Hepatocyte (in vitro differentiated cells): ENCODE data around the gene ZMIZ1. TPM values are rescaled to one million over a fixed set of nuclear protein-coding genes. Genes with fewer than 3 reads are reported as not detected.

ENCODE experiments used
- DNase-seq: peaks from one replicate; pipeline ENCODE4 v3.0.0-alpha.2; 2016; ENCODE audit warnings: low spot score
- H2AFZ ChIP-seq: fragments of 200-600 bp; sonication (generic); 2 replicates; pipeline ENCODE4 v1.6.0; 2016; ENCODE audit warnings: antibody characterized with exemption, mild to moderate bottlenecking
- H3K27ac ChIP-seq: fragments of 200-600 bp; sonication (generic); 2 replicates; pipeline ENCODE4 v1.5.1; 2016; ENCODE audit warnings: mild to moderate bottlenecking
- H3K27me3 ChIP-seq: fragments of 200-600 bp; sonication (generic); 2 replicates; pipeline ENCODE4 v1.6.1; 2016
- H3K36me3 ChIP-seq: fragments of 200-600 bp; sonication (generic); replicated peaks from 2 replicates; pipeline ENCODE4 v1.5.1; 2016; ENCODE audit warnings: low read depth; ENCODE audit not compliant: insufficient read depth
- H3K4me1 ChIP-seq: fragments of 200-600 bp; sonication (generic); 2 replicates; pipeline ENCODE4 v1.5.1; 2016; ENCODE audit warnings: mild to moderate bottlenecking, moderate library complexity; ENCODE audit not compliant: insufficient read depth
- H3K4me2 ChIP-seq: fragments of 200-600 bp; sonication (generic); 2 replicates; pipeline ENCODE4 v1.6.0; 2016
- H3K4me3 ChIP-seq: fragments of 200-600 bp; sonication (generic); 2 replicates; pipeline ENCODE4 v1.5.1; 2016; ENCODE audit warnings: mild to moderate bottlenecking
- H3K79me2 ChIP-seq: fragments of 200-600 bp; sonication (generic); 2 replicates; pipeline ENCODE4 v1.6.0; 2017; ENCODE audit warnings: mild to moderate bottlenecking
- H3K9me2 ChIP-seq: fragments of 200-600 bp; sonication (generic); replicated peaks from 2 replicates; pipeline ENCODE4 v1.6.0; 2017; ENCODE audit warnings: mild to moderate bottlenecking; ENCODE audit not compliant: insufficient read depth
- H3K9me3 ChIP-seq: fragments of 200-600 bp; sonication (generic); 2 replicates; pipeline ENCODE4 v1.5.1; 2016; ENCODE audit warnings: low read depth, mild to moderate bottlenecking
- H4K20me1 ChIP-seq: fragments of 200-600 bp; sonication (generic); 2 replicates; pipeline ENCODE4 v1.6.0; 2016; ENCODE audit warnings: mild to moderate bottlenecking; ENCODE audit not compliant: insufficient read depth, poor library complexity, severe bottlenecking
- CTCF ChIP-seq: fragments of 200-600 bp; sonication (generic); IDR thresholded peaks from 2 replicates; pipeline ENCODE4 v1.5.1; 2016; ENCODE audit warnings: antibody characterized with exemption, mild to moderate bottlenecking; ENCODE audit not compliant: poor library complexity
- EZH2 ChIP-seq: fragments of 200-600 bp; sonication (generic); IDR thresholded peaks from 2 replicates; pipeline ENCODE4 v1.6.1; 2016; ENCODE audit warnings: antibody characterized with exemption, mild to moderate bottlenecking, borderline replicate concordance
- EZH2phosphoT487 ChIP-seq: fragments of 200-600 bp; sonication (generic); IDR thresholded peaks from one replicate; pipeline ENCODE4 v1.6.1; 2018; ENCODE audit warnings: antibody characterized with exemption, mild to moderate bottlenecking, low read depth, moderate library complexity; ENCODE audit not compliant: unreplicated experiment, severe bottlenecking
- WGBS: methylation state at CpG from one replicate; pipeline ENCODE4 v1.1.6; 2016; ENCODE audit warnings: low lambda C conversion rate; ENCODE audit errors: missing lambda C conversion rate; 5-methylcytosine and 5-hydroxymethylcytosine counted together
- polyA plus RNA-seq: library from polyadenylated mRNA; unstranded; fragments of >200 nt; fragmentation: Nextera tagmentation; extraction: Ambion mirVana; gene quantifications from 2 replicates; pipeline ENCODE4 v1.2.1, GENCODE V29; 2016
- total RNA-seq: library from RNA; depleted of rRNA; stranded (reverse); fragments of >200 nt; gene quantifications from 2 replicates; pipeline ENCODE4 v1.2.3, GENCODE V29; 2014

ZMIZ1 gene
- total and polyA plus RNA-seq, 2 experiments from 2014 or later: 30.9 to 32.4 TPM

- peaks cover 59% of the 10 kb centered on the region for H3K4me1 ChIP-seq
- no peak overlapping the region for H2AFZ ChIP-seq
- peaks cover 65% of the 10 kb centered on the region for H4K20me1 ChIP-seq
- no peak overlapping the region for H3K4me3 ChIP-seq
- DNase-seq: no peak
- H3K79me2 ChIP-seq: peaks cover 95% of the 10 kb centered on the region
- TF ChIP-seq CTCF: no peak
- TF ChIP-seq EZH2phosphoT487: no peak
- no peak for TF ChIP-seq EZH2
- no peaks in the 10 kb centered on the region for H3K36me3 ChIP-seq
- H3K27ac ChIP-seq: peak overlapping the region; percentile 87
- H3K4me2 ChIP-seq: no peak overlapping the region
- no peaks in the 10 kb centered on the region for H3K27me3 ChIP-seq
- no peaks in the 10 kb centered on the region for H3K9me3 ChIP-seq
- WGBS: 48% methylated on average over 3 of the region's 9 CpGs
- no peaks in the 10 kb centered on the region for H3K9me2 ChIP-seq
These were observed 67.0 kb downstream of the ZMIZ1 start for GRCh38 chr10:79135790-79136189.

DNA sequence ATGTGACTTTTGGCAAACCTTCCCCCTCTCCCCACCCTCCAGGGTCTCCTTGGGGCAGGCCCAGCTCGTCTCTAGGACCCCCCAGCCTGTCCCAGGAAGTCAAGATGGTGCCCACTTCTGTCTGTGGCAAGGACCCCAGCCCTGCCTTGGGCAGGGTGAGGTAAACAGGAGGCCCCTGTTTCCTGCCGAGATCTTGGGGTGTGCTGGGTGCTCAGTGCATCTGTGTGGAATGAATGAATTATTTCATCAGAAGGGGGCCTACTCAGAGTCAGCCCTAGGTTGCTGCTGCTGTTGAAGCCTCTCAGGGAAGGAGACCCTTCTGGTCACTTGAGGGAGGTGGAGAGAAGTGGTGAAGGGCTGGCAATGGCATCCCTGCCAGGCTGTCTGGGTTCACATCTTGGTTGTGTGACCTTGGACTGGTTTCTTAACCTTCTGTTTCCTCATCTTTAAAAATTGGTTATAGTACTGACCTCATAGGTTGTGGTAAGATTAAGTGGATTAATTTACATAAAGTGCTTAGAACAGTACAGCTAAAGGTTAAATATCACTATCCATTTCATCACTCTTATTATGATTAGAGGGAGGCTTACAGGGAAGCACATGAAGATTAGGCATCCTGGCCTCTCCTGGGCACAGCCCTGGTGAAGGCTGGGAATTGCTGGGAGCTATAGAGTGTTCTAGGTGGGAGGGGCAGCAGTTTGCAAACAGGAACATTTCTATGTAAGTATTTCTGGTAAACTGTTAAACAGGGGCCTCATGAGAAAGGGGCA lies 67.7 kb downstream of the ZMIZ1 start:
- DNase-seq: no peak
- Histone ChIP-seq H2AFZ (no peak overlapping the region), H3K4me3 (no peak overlapping the region), H3K27ac (peak overlapping the region; percentile 87), H3K36me3 (no peaks in the 10 kb centered on the region), H3K79me2 (peaks cover 95% of the 10 kb centered on the region), H4K20me1 (peaks cover 67% of the 10 kb centered on the region), H3K9me2 (no peaks in the 10 kb centered on the region), H3K9me3 (no peaks in the 10 kb centered on the region), H3K4me1 (peaks cover 59% of the 10 kb centered on the region), H3K27me3 (no peaks in the 10 kb centered on the region), H3K4me2 (peak overlapping the region; percentile 58)
- WGBS: 59% methylated on average over 2 of the region's 2 CpGs
- TF ChIP-seq EZH2phosphoT487 (no peak), CTCF (no peak)

DNA sequence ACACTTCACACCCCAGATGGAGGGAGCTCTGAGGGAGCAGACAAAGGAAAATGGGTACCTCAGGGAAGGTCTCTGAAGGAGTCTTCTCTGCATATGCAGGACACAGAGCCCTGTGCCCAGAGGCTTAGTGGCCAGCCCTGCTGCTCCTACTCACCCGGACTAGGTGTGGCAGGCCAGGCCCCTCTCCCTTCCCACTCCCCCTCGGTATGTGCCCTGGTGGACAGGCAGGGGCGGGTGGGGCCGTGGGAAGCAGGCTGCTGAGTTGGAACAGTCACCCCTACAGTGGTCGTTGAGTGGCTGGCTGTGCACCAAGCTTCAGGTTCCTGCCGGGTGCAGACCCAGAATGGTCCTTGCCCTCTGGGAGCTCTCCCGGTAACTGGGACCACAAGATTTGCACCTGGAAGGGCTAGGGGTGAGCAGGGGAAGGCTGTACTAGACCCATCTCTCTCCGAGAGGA lies 68.6 kb downstream of the ZMIZ1 start:
- DNase-seq: no peak
- Histone ChIP-seq H3K9me2 (no peaks in the 10 kb centered on the region), H2AFZ (no peak overlapping the region), H3K4me2 (peak overlapping the region; percentile 58), H3K4me1 (peaks cover 58% of the 10 kb centered on the region), H3K27me3 (no peaks in the 10 kb centered on the region), H3K9me3 (no peaks in the 10 kb centered on the region), H3K79me2 (peaks cover 95% of the 10 kb centered on the region), H3K36me3 (no peaks in the 10 kb centered on the region), H4K20me1 (peaks cover 66% of the 10 kb centered on the region), H3K27ac (peak overlapping the region; percentile 87), H3K4me3 (no peak overlapping the region)
- TF ChIP-seq EZH2phosphoT487: no peak
- TF ChIP-seq CTCF: no peak
- TF ChIP-seq EZH2: no peak
- 52% methylated on average over 8 of the region's 8 CpGs for WGBS
